Measurements from ENCODE around the gene CRP. TPM values are rescaled to one million over a fixed set of nuclear protein-coding genes. Genes with fewer than 3 reads are reported as not detected.

The CRP gene
- total and polyA plus RNA-seq, 2 of the 13 experiments (the other 11 are each of a cell fraction or from before 2014, with no cell fraction given), result not detected

- TF ChIP-seq THAP7 (CRISPR knock-in tag; IDR thresholded peaks at IDR 0.05), result no peak
Measured at GRCh38 chr1:159753386-159753785, 39.0 kb upstream of the CRP start (continued).

GRCh38 chr1:159752135-159752580 is 37.8 kb upstream of the CRP start:
- Histone ChIP-seq H3K36me3 (replicated peaks in 1 of 2; ENCODE audit: control insufficient read depth in 1 of 2, insufficient read depth in 2 of 2, low read length in 2 of 2) (no peaks in the 10 kb centered on the region), H3K9me3 (ENCODE audit: low read length) (no peaks in the 10 kb centered on the region), H3K4me1 (ENCODE audit: insufficient read depth, low read length) (no peaks in the 10 kb centered on the region), H3K4me3 (replicated peaks in 1 of 3; ENCODE audit: insufficient read depth in 1 of 3, low read depth in 2 of 3, low read length in 3 of 3) (no peak overlapping the region), H3K79me2 (ENCODE audit: insufficient read depth, low read length) (no peaks in the 10 kb centered on the region), H3K27me3 (ENCODE audit: control insufficient read depth in 1 of 2, insufficient read depth in 2 of 2, low read length in 2 of 2) (no peaks in the 10 kb centered on the region), H2AFZ (ENCODE audit: low read length) (no peak overlapping the region), H3K9ac (ENCODE audit: insufficient read depth, low read depth, low read length) (no peak overlapping the region), H3K27ac (ENCODE audit: extremely low read length, insufficient read depth, low read length) (no peak overlapping the region), H3K4me2 (ENCODE audit: low read depth, low read length) (no peak overlapping the region), H4K20me1 (ENCODE audit: insufficient read depth, low read length) (no peaks in the 10 kb centered on the region)
- DNase-seq (ENCODE audit: low spot score) (peak; percentile 21), FAIRE-seq (no peak), ATAC-seq (no peak)
- POLR2A ChIA-PET, result no interaction called here
- WGBS (ENCODE audit: low lambda C conversion rate), result 0% methylated on average over 4 of the region's 4 CpGs
- in situ Hi-C loops (cut with HindIII; ENCODE audit: extremely low pct_ligation_motif_present, low pct_unique_long_range_greater_than_20kb), result no loop called here
- intact Hi-C loops (cut with micrococcal nuclease; ENCODE audit: unreplicated experiment), result no loop called here
- CTCF ChIA-PET (ENCODE audit: low intra/inter-chr PET ratio, low total read pairs), result no interaction called here
- no TSS peak for BruUV-seq (replicated peaks)
- TF ChIP-seq CEBPB (IDR thresholded peaks at IDR 0.05; ENCODE audit: borderline replicate concordance, low read depth, low read length) (peak; percentile 76; the same call in 1 of the 2 replicates), MIER3 (CRISPR knock-in tag; IDR thresholded peaks at IDR 0.05; ENCODE audit: borderline replicate concordance) (no peak), RAD51 (IDR thresholded peaks at IDR 0.05; ENCODE audit: borderline replicate concordance) (peak; percentile 72), PBX2 (CRISPR knock-in tag; IDR thresholded peaks at IDR 0.05) (no peak), USF2 (IDR thresholded peaks at IDR 0.05; ENCODE audit: low read depth, low read length) (peak; percentile 70), USF2 (CRISPR knock-in tag; IDR thresholded peaks at IDR 0.05; ENCODE audit: borderline replicate concordance) (no peak), SMARCE1 (IDR thresholded peaks at IDR 0.05; ENCODE audit: borderline replicate concordance) (no peak), CEBPG (CRISPR knock-in tag; IDR thresholded peaks at IDR 0.05) (0 out of 2 replicates have a peak, but pooled peaks have one; percentile 9), ZBTB44 (CRISPR knock-in tag; IDR thresholded peaks at IDR 0.05) (no peak), ZNF652 (CRISPR knock-in tag; IDR thresholded peaks at IDR 0.05; ENCODE audit: borderline replicate concordance, low read depth) (no peak), ZBTB34 (CRISPR knock-in tag; IDR thresholded peaks at IDR 0.05) (no peak)

All from HepG2 (cell line).